Mesothelial cell of epicardium (in vitro differentiated cells): ENCODE results near the gene MBNL3. TPM values are rescaled to one million over a fixed set of nuclear protein-coding genes. Genes with fewer than 3 reads are reported as not detected.

Experiments
- DNase-seq, 2 experiments: peaks; one replicate each; pipeline ENCODE4 v3.0.0; 2021; ENCODE audit warnings: low spot score in 2 of 2; ENCODE audit not compliant: unreplicated experiment in 2 of 2
- H3K27ac Mint-ChIP-seq: 2 replicates; pipeline ENCODE4 v1.8.0; 2021; ENCODE audit warnings: mixed read lengths
- H3K27me3 Mint-ChIP-seq: 2 replicates; pipeline ENCODE4 v1.8.0; 2021; ENCODE audit warnings: low read depth, mixed read lengths
- H3K36me3 Mint-ChIP-seq: 2 replicates; pipeline ENCODE4 v1.8.0; 2021; ENCODE audit warnings: mixed read lengths
- H3K4me1 Mint-ChIP-seq: 2 replicates; pipeline ENCODE4 v1.8.0; 2021; ENCODE audit warnings: mixed read lengths
- H3K4me3 Mint-ChIP-seq: 2 replicates; pipeline ENCODE4 v1.8.0; 2021; ENCODE audit warnings: mild to moderate bottlenecking, moderate library complexity, mixed read lengths
- H3K9me3 Mint-ChIP-seq: 2 replicates; pipeline ENCODE4 v1.8.0; 2021; ENCODE audit warnings: mixed read lengths
- total RNA-seq: library from RNA; stranded (reverse); gene quantifications from 3 replicates; pipeline ENCODE4 v1.2.1, GENCODE V29; 2021
- TF ChIP-seq, protein P1 (sequence below): fragments of 200-600 bp; sonication (generic); IDR thresholded peaks from one replicate; pipeline ENCODE4 v1.5.0; 2021; ENCODE audit warnings: antibody characterized with exemption; ENCODE audit not compliant: unreplicated experiment

MBNL3 gene
- total RNA-seq, 1 donor from 2014 or later = 28.1 TPM

DNA sequence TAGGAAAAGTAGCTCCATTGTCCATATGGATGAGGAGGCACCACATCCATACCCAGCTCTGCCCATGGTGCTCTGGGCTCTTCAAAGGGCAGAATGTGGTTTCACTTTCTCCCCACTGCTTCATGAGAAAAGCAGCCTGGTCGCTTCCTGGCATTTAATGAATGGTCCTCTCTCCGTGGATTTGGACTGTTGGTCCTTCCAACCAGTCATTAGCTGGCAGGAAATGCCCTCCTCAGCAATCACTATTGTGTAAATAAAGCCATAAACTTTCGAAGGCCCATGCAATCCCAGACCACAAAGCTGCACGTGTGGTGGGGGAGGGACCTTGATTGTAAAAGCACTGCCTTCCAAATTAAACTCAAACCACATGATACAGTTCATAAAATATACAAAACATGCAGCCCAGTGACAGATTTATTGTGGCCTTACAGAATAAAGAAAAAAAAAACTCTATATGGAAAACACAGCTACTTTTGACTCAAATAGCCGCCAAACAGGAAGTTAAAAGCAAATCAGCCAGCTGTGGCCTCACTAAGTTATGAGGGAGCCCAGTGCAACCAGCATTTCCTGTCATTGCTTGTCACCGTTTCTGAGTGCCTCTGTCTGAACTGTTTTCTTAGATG, 8.1 kb downstream of the MBNL3 start:
- H3K36me3 Mint-ChIP-seq = no peaks in the 10 kb centered on the region
- peak overlapping the region; percentile 26 for H3K4me3 Mint-ChIP-seq
- peaks cover 44% of the 10 kb centered on the region for H3K4me1 Mint-ChIP-seq
- H3K27me3 Mint-ChIP-seq = no peaks in the 10 kb centered on the region
- TF ChIP-seq, protein P1, sequence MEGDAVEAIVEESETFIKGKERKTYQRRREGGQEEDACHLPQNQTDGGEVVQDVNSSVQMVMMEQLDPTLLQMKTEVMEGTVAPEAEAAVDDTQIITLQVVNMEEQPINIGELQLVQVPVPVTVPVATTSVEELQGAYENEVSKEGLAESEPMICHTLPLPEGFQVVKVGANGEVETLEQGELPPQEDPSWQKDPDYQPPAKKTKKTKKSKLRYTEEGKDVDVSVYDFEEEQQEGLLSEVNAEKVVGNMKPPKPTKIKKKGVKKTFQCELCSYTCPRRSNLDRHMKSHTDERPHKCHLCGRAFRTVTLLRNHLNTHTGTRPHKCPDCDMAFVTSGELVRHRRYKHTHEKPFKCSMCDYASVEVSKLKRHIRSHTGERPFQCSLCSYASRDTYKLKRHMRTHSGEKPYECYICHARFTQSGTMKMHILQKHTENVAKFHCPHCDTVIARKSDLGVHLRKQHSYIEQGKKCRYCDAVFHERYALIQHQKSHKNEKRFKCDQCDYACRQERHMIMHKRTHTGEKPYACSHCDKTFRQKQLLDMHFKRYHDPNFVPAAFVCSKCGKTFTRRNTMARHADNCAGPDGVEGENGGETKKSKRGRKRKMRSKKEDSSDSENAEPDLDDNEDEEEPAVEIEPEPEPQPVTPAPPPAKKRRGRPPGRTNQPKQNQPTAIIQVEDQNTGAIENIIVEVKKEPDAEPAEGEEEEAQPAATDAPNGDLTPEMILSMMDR = no peak
- H3K9me3 Mint-ChIP-seq = no peaks in the 10 kb centered on the region
- peak overlapping the region; percentile 85 for H3K27ac Mint-ChIP-seq
- no peak for DNase-seq

DNA sequence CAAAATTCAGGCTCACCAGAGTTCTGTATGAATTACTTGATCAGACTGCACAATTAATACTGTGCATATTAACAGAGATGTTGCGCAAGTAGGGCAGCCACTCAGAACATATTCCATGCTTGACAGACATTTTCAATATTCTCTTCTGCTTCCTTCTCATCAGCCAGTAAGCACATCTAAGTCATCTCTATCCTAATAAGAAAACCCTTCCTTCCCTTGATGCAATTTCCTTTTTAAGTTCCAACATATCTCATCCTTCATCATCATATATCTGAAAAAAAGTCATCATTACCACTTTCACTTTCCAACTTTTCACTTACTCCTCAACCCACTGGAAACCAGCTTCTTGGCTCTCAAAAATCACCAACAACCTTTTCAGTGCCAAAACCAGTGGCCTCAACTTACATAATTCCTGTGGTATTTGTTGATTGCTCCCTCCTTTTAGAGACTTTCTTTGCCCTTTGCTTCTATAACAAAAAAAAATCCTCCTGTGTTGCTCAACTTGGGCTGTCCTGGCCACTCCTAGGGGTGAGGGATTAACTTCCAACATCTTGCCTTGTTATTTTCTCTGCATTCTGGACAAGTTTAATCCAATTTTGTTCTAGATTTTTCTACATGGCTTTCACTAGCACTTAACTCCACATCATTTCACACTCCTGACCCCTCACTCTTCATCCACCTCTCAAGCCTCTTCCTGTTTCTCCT, 14.1 kb downstream of the MBNL3 start:
- H3K4me1 Mint-ChIP-seq = peaks cover 11% of the 10 kb centered on the region
- H3K27me3 Mint-ChIP-seq = no peaks in the 10 kb centered on the region
- TF ChIP-seq, protein P1 = no peak
- H3K36me3 Mint-ChIP-seq = no peaks in the 10 kb centered on the region
- no peak for DNase-seq
- no peak overlapping the region for H3K4me3 Mint-ChIP-seq
- H3K27ac Mint-ChIP-seq = no peak overlapping the region
- no peaks in the 10 kb centered on the region for H3K9me3 Mint-ChIP-seq

DNA sequence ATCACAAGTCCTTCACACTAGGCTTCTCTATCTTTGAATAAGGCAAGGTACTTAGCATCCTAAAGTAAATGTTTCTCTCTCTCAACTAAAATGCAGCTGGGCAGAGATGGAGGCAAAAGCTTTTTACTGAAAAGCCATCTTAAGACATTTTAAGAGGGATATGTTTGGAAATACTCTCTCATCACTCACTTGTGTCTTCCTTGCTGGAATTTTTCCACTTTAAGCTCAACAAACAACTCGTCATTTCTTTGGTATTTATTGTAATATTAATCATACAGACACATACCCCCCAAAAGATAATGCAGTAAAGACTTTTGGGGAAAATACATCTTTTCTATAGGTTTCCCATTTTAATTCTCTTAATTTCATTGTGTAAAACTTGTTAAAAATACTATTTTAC, 16.4 kb downstream of the MBNL3 start:
- no peaks in the 10 kb centered on the region for H3K9me3 Mint-ChIP-seq
- no peaks in the 10 kb centered on the region for H3K36me3 Mint-ChIP-seq
- TF ChIP-seq, protein P1 = no peak
- no peaks in the 10 kb centered on the region for H3K27me3 Mint-ChIP-seq
- no peak overlapping the region for H3K4me3 Mint-ChIP-seq
- DNase-seq = no peak
- H3K27ac Mint-ChIP-seq = peak overlapping the region; percentile 8
- peaks cover 18% of the 10 kb centered on the region for H3K4me1 Mint-ChIP-seq

DNA sequence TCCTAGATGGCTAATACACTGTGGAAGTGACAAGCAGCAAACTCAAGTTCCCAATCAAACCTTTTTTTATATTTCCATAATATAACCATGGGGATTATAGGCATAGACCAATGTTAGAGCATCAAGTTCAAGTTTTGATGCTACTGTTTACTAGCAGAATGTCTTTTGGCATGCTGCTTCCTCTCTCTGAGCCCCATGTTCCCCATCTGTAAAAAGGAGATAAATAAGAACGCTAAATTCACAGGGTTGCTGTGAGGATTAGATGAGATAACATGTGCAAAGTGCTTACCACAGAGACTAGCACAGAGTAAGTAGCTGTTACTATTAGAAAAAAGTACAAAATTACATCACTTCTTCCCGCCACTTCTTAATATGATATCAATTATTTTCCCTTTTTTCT, 18.0 kb downstream of the MBNL3 start:
- TF ChIP-seq, protein P1 = no peak

DNA sequence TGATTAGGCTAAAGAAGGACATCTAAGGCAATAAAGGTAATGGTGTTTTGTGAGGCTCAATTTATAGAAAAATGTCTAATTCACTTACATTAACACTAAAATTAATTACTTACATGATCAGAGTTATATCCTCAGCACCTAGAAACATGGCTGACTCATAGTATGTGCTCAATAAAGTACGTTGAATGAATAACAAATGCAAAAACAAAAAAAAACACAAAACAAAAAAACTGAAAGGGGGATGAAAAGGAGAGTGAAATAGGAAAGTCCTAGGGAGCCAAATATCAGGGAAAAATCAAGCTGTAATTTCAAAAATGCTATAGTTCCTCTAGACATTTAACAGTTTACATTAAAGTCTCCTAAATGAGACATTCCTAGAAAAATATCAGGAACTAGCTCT, 18.7 kb downstream of the MBNL3 start:
- no peak overlapping the region for H3K27ac Mint-ChIP-seq
- TF ChIP-seq, protein P1 = no peak
- no peaks in the 10 kb centered on the region for H3K36me3 Mint-ChIP-seq
- DNase-seq = no peak
- no peaks in the 10 kb centered on the region for H3K9me3 Mint-ChIP-seq
- H3K27me3 Mint-ChIP-seq = no peaks in the 10 kb centered on the region
- peaks cover 24% of the 10 kb centered on the region for H3K4me1 Mint-ChIP-seq
- H3K4me3 Mint-ChIP-seq = no peak overlapping the region

More for the DNA sequence above, 18.0 kb downstream of the MBNL3 start:
- DNase-seq = no peak
- H3K4me3 Mint-ChIP-seq = no peak overlapping the region
- no peak overlapping the region for H3K27ac Mint-ChIP-seq
- H3K27me3 Mint-ChIP-seq = no peaks in the 10 kb centered on the region
- H3K9me3 Mint-ChIP-seq = no peaks in the 10 kb centered on the region
- H3K4me1 Mint-ChIP-seq = peaks cover 24% of the 10 kb centered on the region
- H3K36me3 Mint-ChIP-seq = no peaks in the 10 kb centered on the region
